HepG2 (cell line): ENCODE measurements around the gene DCP2. TPM values are rescaled to one million over a fixed set of nuclear protein-coding genes. Genes with fewer than 3 reads are reported as not detected.

Experiments
- ATAC-seq: fragments of 200-7000 bp; cut with Tn5 transposase; 3 replicates; pipeline ENCODE4 v1.9.1; 2020; ENCODE audit warnings: mild to moderate bottlenecking, moderate library complexity
- BruUV-seq: library from RNA; stranded (reverse); fragments of 400-500 nt; replicated peaks from 2 replicates; lab custom pipeline; 2021; lab: Mats Ljungman, UMichigan
- CTCF ChIA-PET: fragments of 300-600 bp; formaldehyde crosslinking; extraction: SDS; loops from one replicate; lab custom pipeline; 2021; ENCODE audit warnings: low total read pairs, inconsistent platforms, low intra/inter-chr PET ratio; lab: Yijun Ruan, JAX
- POLR2A ChIA-PET: fragments of 350-600 bp; sonication (Branson Sonifier 250); formaldehyde crosslinking; loops from one replicate; lab custom pipeline; 2020; ENCODE audit warnings: antibody characterized with exemption, inconsistent platforms; lab: Yijun Ruan, JAX
- DNase-seq: peaks from one replicate; pipeline ENCODE4 v3.0.0-alpha.2; 2015; ENCODE audit warnings: low spot score
- FAIRE-seq: peaks from 3 replicates; lab custom pipeline; 2011; peaks lifted over from hg19 to GRCh38; lab: Jason Lieb, UNC
- H2AFZ ChIP-seq: one replicate; pipeline ENCODE4 v1.6.1; 2011; ENCODE audit warnings: low read length, inconsistent platforms
- H3K27ac ChIP-seq: fragments of 300-600 bp; 3 replicates; pipeline ENCODE4 v1.8.0; 2011; ENCODE audit warnings: mixed run types, mild to moderate bottlenecking, mixed read lengths, low read length, inconsistent platforms; ENCODE audit not compliant: insufficient read depth; ENCODE audit errors: extremely low read length
- H3K27me3 ChIP-seq, 2 experiments: fragments of 200-600 bp in 1 of 2; 2 replicates in 1 of 2; 3 replicates in 1 of 2; pipeline versions ENCODE4 v1.6.0 to v1.8.0; 2011; ENCODE audit warnings: low read length in 2 of 2, mild to moderate bottlenecking in 2 of 2, moderate library complexity in 2 of 2, inconsistent platforms in 1 of 2; ENCODE audit not compliant: insufficient read depth in 2 of 2, control insufficient read depth in 1 of 2
- H3K36me3 ChIP-seq, 2 experiments: fragments of 200-600 bp in 1 of 2; replicated peaks in 1 of 2; 2 replicates in 1 of 2; 3 replicates in 1 of 2; pipeline versions ENCODE4 v1.5.1 to v1.8.0; 2011; ENCODE audit warnings: low read length in 2 of 2, inconsistent platforms in 1 of 2; ENCODE audit not compliant: insufficient read depth in 2 of 2, control insufficient read depth in 1 of 2
- H3K4me1 ChIP-seq: 2 replicates; pipeline ENCODE4 v1.5.1; 2012; ENCODE audit warnings: low read length, inconsistent platforms; ENCODE audit not compliant: insufficient read depth
- H3K4me2 ChIP-seq: 2 replicates; pipeline ENCODE4 v1.6.0; 2011; ENCODE audit warnings: low read depth, low read length, inconsistent platforms
- H3K4me3 ChIP-seq, 3 experiments: fragments of 200-600 bp in 1 of 3; sonication (generic), shearing (Covaris generic) in 1 of 3; replicated peaks in 1 of 3; 2 replicates each; pipeline ENCODE4 v1.5.1; 2011 to 2016; ENCODE audit warnings: low read length in 3 of 3, inconsistent platforms in 2 of 3, low read depth in 2 of 3, mild to moderate bottlenecking in 2 of 3, control low read depth in 1 of 3, mixed read lengths in 1 of 3; ENCODE audit not compliant: insufficient read depth in 1 of 3
- H3K79me2 ChIP-seq: one replicate; pipeline ENCODE4 v1.6.1; 2011; ENCODE audit warnings: low read length, inconsistent platforms; ENCODE audit not compliant: insufficient read depth
- H3K9ac ChIP-seq: 2 replicates; pipeline ENCODE4 v1.6.0; 2011; ENCODE audit warnings: mild to moderate bottlenecking, low read depth, low read length, inconsistent platforms; ENCODE audit not compliant: insufficient read depth
- H3K9me3 ChIP-seq: 2 replicates; pipeline ENCODE4 v1.5.1; 2012; ENCODE audit warnings: mild to moderate bottlenecking, low read length
- H4K20me1 ChIP-seq: 2 replicates; pipeline ENCODE4 v1.6.0; 2011; ENCODE audit warnings: inconsistent platforms, mild to moderate bottlenecking, low read length, moderate library complexity; ENCODE audit not compliant: insufficient read depth
- CREB1 ChIP-seq, 2 experiments: fragments of 450-650 bp in 1 of 2; IDR thresholded peaks; 2 replicates each; pipeline ENCODE4 v1.6.1; 2016 to 2017; ENCODE audit warnings: control low read depth in 1 of 2, mild to moderate bottlenecking in 1 of 2, missing compliant biosample characterization in 1 of 2, missing genetic modification characterization in 1 of 2
- FOXO1 ChIP-seq: sonication (generic); formaldehyde crosslinking; IDR thresholded peaks from 2 replicates; pipeline ENCODE4 v1.4.0; 2020; ENCODE audit warnings: missing genetic modification reagents
- MYNN ChIP-seq: sonication (generic); formaldehyde crosslinking; IDR thresholded peaks from 2 replicates; pipeline ENCODE4 v1.4.0; 2020; ENCODE audit warnings: mild to moderate bottlenecking, low read depth, missing genetic modification reagents
- NONO ChIP-seq, 2 experiments: fragments of 450-650 bp in 1 of 2; sonication (generic) in 1 of 2; formaldehyde crosslinking in 1 of 2; IDR thresholded peaks in 1 of 2; conservative IDR thresholded peaks in 1 of 2; 2 replicates each; pipeline versions ENCODE4 v1.6.1 to v1.8.0; 2017 to 2022; ENCODE audit warnings: mild to moderate bottlenecking in 1 of 2, missing genetic modification reagents in 1 of 2, moderate library complexity in 1 of 2
- NPAS2 ChIP-seq: sonication (generic); formaldehyde crosslinking; IDR thresholded peaks from 2 replicates; pipeline ENCODE4 v1.8.0; 2022; ENCODE audit warnings: mild to moderate bottlenecking, missing genetic modification reagents, borderline replicate concordance
- ZC3H4 ChIP-seq: sonication (generic); formaldehyde crosslinking; IDR thresholded peaks from 2 replicates; pipeline ENCODE4 v1.4.0; 2020; ENCODE audit warnings: missing genetic modification reagents, borderline replicate concordance
- ZNF20 ChIP-seq: sonication (generic); formaldehyde crosslinking; IDR thresholded peaks from 2 replicates; pipeline ENCODE4 v1.4.0; 2020; ENCODE audit warnings: mild to moderate bottlenecking, moderate library complexity, missing genetic modification reagents
- ZNF33A ChIP-seq: sonication (generic); formaldehyde crosslinking; IDR thresholded peaks from 2 replicates; pipeline ENCODE4 v1.5.1; 2020; ENCODE audit warnings: missing genetic modification reagents, mild to moderate bottlenecking, moderate library complexity, borderline replicate concordance
- ZNF484 ChIP-seq: sonication (generic); formaldehyde crosslinking; IDR thresholded peaks from 2 replicates; pipeline ENCODE4 v1.5.1; 2020; ENCODE audit warnings: mild to moderate bottlenecking, low read depth, missing genetic modification reagents, borderline replicate concordance
- ZNF556 ChIP-seq: sonication (generic); formaldehyde crosslinking; IDR thresholded peaks from 2 replicates; pipeline ENCODE4 v1.4.0; 2020; ENCODE audit warnings: mild to moderate bottlenecking, missing genetic modification reagents, borderline replicate concordance
- ZNF772 ChIP-seq: sonication (generic); formaldehyde crosslinking; IDR thresholded peaks from 2 replicates; pipeline ENCODE4 v1.5.0; 2020; ENCODE audit warnings: mild to moderate bottlenecking, missing genetic modification reagents
- ZNF784 ChIP-seq: sonication (generic); formaldehyde crosslinking; IDR thresholded peaks from 2 replicates; pipeline ENCODE4 v1.5.1; 2020; ENCODE audit warnings: missing genetic modification reagents, mild to moderate bottlenecking, borderline replicate concordance
- ZNF879 ChIP-seq: sonication (generic); formaldehyde crosslinking; IDR thresholded peaks from 2 replicates; pipeline ENCODE4 v1.8.1; 2023; ENCODE audit warnings: missing genetic modification reagents
- WGBS: methylation state at CpG from one replicate; pipeline ENCODE4 v1.1.6; 2017; ENCODE audit warnings: low lambda C conversion rate; 5-methylcytosine and 5-hydroxymethylcytosine counted together
- in situ Hi-C: cut with HindIII; loops from 2 replicates; pipeline ENCODE4 v1.10.0; 2017; ENCODE audit warnings: low pct_unique_long_range_greater_than_20kb; ENCODE audit not compliant: extremely low pct_ligation_motif_present
- intact Hi-C: fragments of 100-400 bp; cut with micrococcal nuclease; formaldehyde crosslinking; loops from one replicate; pipeline ENCODE4 v1.10.0; 2022; ENCODE audit not compliant: unreplicated experiment
- polyA plus RNA-seq, 8 experiments: library from polyadenylated mRNA; depleted of rRNA in 3 of 8; stranded (reverse) in 7 of 8; unstranded in 1 of 8; fragments of >200 nt; fragmentation: Illumina TruSeq in 4 of 8; extraction: Trizol in 4 of 8; gene quantifications; 2 replicates each; pipeline versions ENCODE4 v1.2.1 to v1.2.3, GENCODE V29; 2011 to 2016; ENCODE audit warnings: low read depth in 4 of 8, missing spikeins in 1 of 8, mixed read lengths in 1 of 8; ENCODE audit not compliant: insufficient read depth in 1 of 8
- total RNA-seq, 5 experiments: library from RNA; depleted of rRNA; stranded (reverse); fragments of >200 nt; fragmentation: Illumina TruSeq; extraction: Trizol; gene quantifications; 2 replicates each; pipeline ENCODE4 v1.2.3, GENCODE V29; 2016; ENCODE audit warnings: low read depth in 1 of 5
- TF ChIP-seq, protein P1 (sequence below): sonication (generic); formaldehyde crosslinking; IDR thresholded peaks from 2 replicates; pipeline ENCODE4 v1.4.0; 2020; ENCODE audit warnings: low read depth, mild to moderate bottlenecking, missing genetic modification reagents
- TF ChIP-seq, protein P2 (sequence below): sonication (generic); formaldehyde crosslinking; conservative IDR thresholded peaks from 2 replicates; pipeline ENCODE4 v1.4.0; 2020; ENCODE audit warnings: missing genetic modification reagents

Gene DCP2
- total and polyA plus RNA-seq, 2 of the 13 experiments (the other 11 are each of a cell fraction or from before 2014, with no cell fraction given) = 16.2 to 63.4 TPM

- H3K9ac ChIP-seq = no peak overlapping the region
- FAIRE-seq (no peak), ATAC-seq (no peak), DNase-seq (no peak)
- no peak for TF ChIP-seq NONO (IDR thresholded peaks at IDR 0.05)
- TF ChIP-seq NONO (CRISPR knock-in tag; conservative IDR thresholded peaks at IDR 0.05) = no peak
- TF ChIP-seq, protein P1, sequence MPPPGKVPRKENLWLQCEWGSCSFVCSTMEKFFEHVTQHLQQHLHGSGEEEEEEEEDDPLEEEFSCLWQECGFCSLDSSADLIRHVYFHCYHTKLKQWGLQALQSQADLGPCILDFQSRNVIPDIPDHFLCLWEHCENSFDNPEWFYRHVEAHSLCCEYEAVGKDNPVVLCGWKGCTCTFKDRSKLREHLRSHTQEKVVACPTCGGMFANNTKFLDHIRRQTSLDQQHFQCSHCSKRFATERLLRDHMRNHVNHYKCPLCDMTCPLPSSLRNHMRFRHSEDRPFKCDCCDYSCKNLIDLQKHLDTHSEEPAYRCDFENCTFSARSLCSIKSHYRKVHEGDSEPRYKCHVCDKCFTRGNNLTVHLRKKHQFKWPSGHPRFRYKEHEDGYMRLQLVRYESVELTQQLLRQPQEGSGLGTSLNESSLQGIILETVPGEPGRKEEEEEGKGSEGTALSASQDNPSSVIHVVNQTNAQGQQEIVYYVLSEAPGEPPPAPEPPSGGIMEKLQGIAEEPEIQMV (CRISPR knock-in tag) = no peak
- no peak for TF ChIP-seq ZNF20 (CRISPR knock-in tag)
- TF ChIP-seq NPAS2 (CRISPR knock-in tag) = no peak
- no peak for TF ChIP-seq ZNF879 (CRISPR knock-in tag)
- in situ Hi-C loops = no loop called here
- no peaks in the 10 kb centered on the region for H3K4me1 ChIP-seq
- intact Hi-C loops = no loop called here
- no TSS peak for BruUV-seq
- no peaks in the 10 kb centered on the region for H3K27me3 ChIP-seq
- no peak overlapping the region for H3K4me3 ChIP-seq
- H3K27ac ChIP-seq = no peak overlapping the region
- H3K79me2 ChIP-seq = no peaks in the 10 kb centered on the region
- no peak overlapping the region for H2AFZ ChIP-seq
- ChIA-PET POLR2A (no interaction called here), CTCF (no interaction called here)
- no peaks in the 10 kb centered on the region for H3K36me3 ChIP-seq
- H4K20me1 ChIP-seq = no peaks in the 10 kb centered on the region
- H3K9me3 ChIP-seq = no peaks in the 10 kb centered on the region
- 64% methylated on average over 6 of the region's 6 CpGs for WGBS
- H3K4me2 ChIP-seq = no peak overlapping the region
These were observed 86.4 kb downstream of the DCP2 start for GRCh38 chr5:113062869-113063508.

DNA sequence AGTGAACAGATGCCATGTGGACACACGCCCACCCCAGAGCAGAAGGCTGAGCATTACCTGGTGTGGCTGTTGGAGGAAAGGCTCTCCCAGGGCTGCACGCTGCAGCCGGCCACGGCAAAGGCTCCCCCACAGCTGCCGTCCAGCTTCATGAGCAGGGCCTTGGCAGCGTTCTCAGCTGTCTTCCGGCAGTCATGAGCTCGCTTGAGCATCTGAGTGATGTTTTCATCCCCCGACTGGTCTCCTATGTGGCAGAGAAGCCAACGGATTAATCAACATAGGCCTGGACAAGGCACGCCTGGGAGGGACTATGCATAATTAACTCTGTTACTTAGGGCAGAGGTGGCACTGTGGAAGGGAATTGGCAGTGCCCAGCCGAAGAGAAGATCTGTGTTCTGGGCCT is 87.3 kb downstream of the DCP2 start:
- H3K27me3 ChIP-seq = no peaks in the 10 kb centered on the region
- in situ Hi-C loops = no loop called here
- intact Hi-C loops = no loop called here
- H3K4me1 ChIP-seq = no peaks in the 10 kb centered on the region
- H3K4me2 ChIP-seq = no peak overlapping the region
- ChIA-PET POLR2A (no interaction called here), CTCF (no interaction called here)
- WGBS = 77% methylated on average over 8 of the region's 12 CpGs
- H4K20me1 ChIP-seq = no peaks in the 10 kb centered on the region
- FAIRE-seq (no peak), DNase-seq (no peak), ATAC-seq (no peak)
- no peak overlapping the region for H3K27ac ChIP-seq
- no peaks in the 10 kb centered on the region for H3K36me3 ChIP-seq
- BruUV-seq = no TSS peak
- H3K79me2 ChIP-seq = no peaks in the 10 kb centered on the region
- no peak overlapping the region for H2AFZ ChIP-seq
- no peak overlapping the region for H3K4me3 ChIP-seq
- no peak overlapping the region for H3K9ac ChIP-seq
- no peaks in the 10 kb centered on the region for H3K9me3 ChIP-seq
- TF ChIP-seq CREB1 (IDR thresholded peaks at IDR 0.05) (no peak), CREB1 (CRISPR knock-in tag; IDR thresholded peaks at IDR 0.05) (no peak), ZNF484 (no peak), FOXO1 (CRISPR knock-in tag) (no peak), ZNF556 (CRISPR knock-in tag) (no peak), ZNF772 (no peak), MYNN (CRISPR knock-in tag) (no peak), ZC3H4 (CRISPR knock-in tag) (no peak), NONO (IDR thresholded peaks at IDR 0.05) (no peak), NONO (CRISPR knock-in tag; conservative IDR thresholded peaks at IDR 0.05) (no peak), ZNF33A (CRISPR knock-in tag) (no peak), ZNF784 (no peak)
- TF ChIP-seq, protein P2, sequence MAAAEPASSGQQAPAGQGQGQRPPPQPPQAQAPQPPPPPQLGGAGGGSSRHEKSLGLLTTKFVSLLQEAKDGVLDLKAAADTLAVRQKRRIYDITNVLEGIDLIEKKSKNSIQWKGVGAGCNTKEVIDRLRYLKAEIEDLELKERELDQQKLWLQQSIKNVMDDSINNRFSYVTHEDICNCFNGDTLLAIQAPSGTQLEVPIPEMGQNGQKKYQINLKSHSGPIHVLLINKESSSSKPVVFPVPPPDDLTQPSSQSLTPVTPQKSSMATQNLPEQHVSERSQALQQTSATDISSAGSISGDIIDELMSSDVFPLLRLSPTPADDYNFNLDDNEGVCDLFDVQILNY (CRISPR knock-in tag) = no peak
